Colonic mucosa (tissue), 4 donors: ENCODE results near the gene BSDC1. TPM values are rescaled to one million over a fixed set of nuclear protein-coding genes. Genes with fewer than 3 reads are reported as not detected.

Experiments used
- DNase-seq: peaks from one replicate; pipeline ENCODE4 v3.0.0-alpha.2; 2020
- H3K27ac ChIP-seq: fragments of 200-600 bp; one replicate; pipeline ENCODE4 v1.8.0; 2021
- H3K27me3 ChIP-seq: fragments of 200-600 bp; one replicate; pipeline ENCODE4 v1.8.0; 2021
- H3K36me3 ChIP-seq: fragments of 200-600 bp; one replicate; pipeline ENCODE4 v1.8.0; 2021
- H3K4me1 ChIP-seq: fragments of 200-600 bp; one replicate; pipeline ENCODE4 v1.8.0; 2021; ENCODE audit warnings: mild to moderate bottlenecking
- H3K4me3 ChIP-seq: fragments of 200-600 bp; one replicate; pipeline ENCODE4 v1.8.0; 2021
- H3K9ac ChIP-seq, 2 donors: one replicate each; pipeline ENCODE4 v1.7.0; 2013; ENCODE audit warnings: control low read depth in 2 of 2, low read depth in 2 of 2, low read length in 2 of 2
- H3K9me3 ChIP-seq: fragments of 200-600 bp; one replicate; pipeline ENCODE4 v1.8.0; 2021
- CTCF ChIP-seq: fragments of 200-600 bp; IDR thresholded peaks from one replicate; pipeline ENCODE4 v1.8.0; 2022; ENCODE audit warnings: antibody characterized with exemption, mild to moderate bottlenecking
- intact Hi-C: fragments of 100-400 bp; cut with DNase I; formaldehyde crosslinking; loops from one replicate; pipeline ENCODE4 v1.14.1; 2022
- total RNA-seq, 2 donors: library from RNA; stranded (reverse); fragmentation: NEBNext Ultra II Directional in 1 of 2; extraction: Animal tissue kit (Norgen Biotek cat#: 25700) in 1 of 2; gene quantifications; one replicate each; pipeline ENCODE4 v1.2.1, GENCODE V29; 2021
- donor health status: healthy.
- donor health status: DM: no; HTN: no; CAD: no.
- donor health status: DM: no; HTN: no; CAD: no.

The BSDC1 gene
- total RNA-seq, 2 donors from 2014 or later, result 65.7 to 76.8 TPM

GRCh38 chr1:32339363-32339978 is 54.8 kb downstream of the BSDC1 start:
- Histone ChIP-seq H3K4me3 (no peak overlapping the region), H3K36me3 (no peaks in the 10 kb centered on the region), H3K9me3 (no peaks in the 10 kb centered on the region), H3K27me3 (no peaks in the 10 kb centered on the region), H3K4me1 (peaks cover 27% of the 10 kb centered on the region), H3K9ac (peak overlapping the region in 1 of 2 donors; percentile 48), H3K27ac (no peak overlapping the region)
- no peak for DNase-seq
- intact Hi-C loops, result loop anchor here (10.0 kb wide), 1 partner anchor 95 kb away; the partner anchor contains the start of gene FAM167B
- no peak for TF ChIP-seq CTCF

GRCh38 chr1:32338637-32339145 is 55.5 kb downstream of the BSDC1 start:
- peak overlapping the region; percentile 44 for H3K27ac ChIP-seq
- H3K9me3 ChIP-seq, result no peaks in the 10 kb centered on the region
- peak overlapping the region in 1 of 2 donors; percentile 48 for H3K9ac ChIP-seq
- H3K27me3 ChIP-seq, result no peaks in the 10 kb centered on the region
- H3K4me3 ChIP-seq, result no peak overlapping the region
- TF ChIP-seq CTCF, result no peak
- DNase-seq, result peak; percentile 54
- no peaks in the 10 kb centered on the region for H3K36me3 ChIP-seq
- peaks cover 30% of the 10 kb centered on the region for H3K4me1 ChIP-seq
- intact Hi-C loops, result loop anchor here (10.0 kb wide), 1 partner anchor 94 kb away; the partner anchor contains the start of gene FAM167B

- Histone ChIP-seq H3K27me3 (no peaks in the 10 kb centered on the region), H3K27ac (peak overlapping the region; percentile 44), H3K36me3 (no peaks in the 10 kb centered on the region), H3K4me3 (no peak overlapping the region), H3K4me1 (peaks cover 30% of the 10 kb centered on the region), H3K9me3 (no peaks in the 10 kb centered on the region), H3K9ac (peak overlapping the region in 1 of 2 donors; percentile 48)
- DNase-seq, result peak; percentile 64
- no peak for TF ChIP-seq CTCF
- intact Hi-C loops, result loop anchor here (10.0 kb wide), 1 partner anchor 93 kb away; the partner anchor contains the start of gene FAM167B
These were observed 56.2 kb downstream of the BSDC1 start for GRCh38 chr1:32337855-32338636.

- Histone ChIP-seq H3K4me3 (no peak overlapping the region), H3K9me3 (no peaks in the 10 kb centered on the region), H3K27ac (no peak overlapping the region), H3K36me3 (peaks cover 8% of the 10 kb centered on the region), H3K4me1 (peaks cover 36% of the 10 kb centered on the region), H3K27me3 (no peaks in the 10 kb centered on the region), H3K9ac (peak overlapping the region in 1 of 2 donors; percentile 3)
- intact Hi-C loops, result loop anchor here (10.0 kb wide), 1 partner anchor 92 kb away; the partner anchor contains the start of gene FAM167B
- DNase-seq, result no peak
- no peak for TF ChIP-seq CTCF
These were observed 57.1 kb downstream of the BSDC1 start for GRCh38 chr1:32336963-32337675.

- Histone ChIP-seq H3K36me3 (peaks cover 8% of the 10 kb centered on the region), H3K27ac (no peak overlapping the region), H3K9ac (peak overlapping the region; percentile 3 to 52), H3K27me3 (no peaks in the 10 kb centered on the region), H3K4me3 (peak overlapping the region; percentile 68), H3K9me3 (no peaks in the 10 kb centered on the region), H3K4me1 (peaks cover 36% of the 10 kb centered on the region)
- DNase-seq, result no peak
- intact Hi-C loops, result loop anchor here (10.0 kb wide), 1 partner anchor 92 kb away; the partner anchor contains the start of gene FAM167B
- TF ChIP-seq CTCF, result no peak
These were observed 57.7 kb downstream of the BSDC1 start for GRCh38 chr1:32336591-32336932.
